Effector CD8-positive, alpha-beta T cell (primary cell): Measurements from ENCODE around the gene SAMD11.

Experiments used
- DNase-seq: peaks from one replicate; lab custom pipeline; 2025; lab: John Stamatoyannopoulos, UW

The SAMD11 gene

GRCh38 chr1:932776-933602, 9.3 kb downstream of the SAMD11 start:
- DNase-seq: no peak

- DNase-seq: no peak
Measured at GRCh38 chr1:933603-933940, 9.8 kb downstream of the SAMD11 start.

- no peak for DNase-seq
Measured at GRCh38 chr1:934991-935750, 11.4 kb downstream of the SAMD11 start.

GRCh38 chr1:935751-936231, 12.1 kb downstream of the SAMD11 start:
- DNase-seq: no peak

- DNase-seq: no peak
Measured at GRCh38 chr1:936348-937264, 12.9 kb downstream of the SAMD11 start.

GRCh38 chr1:937521-937920, 13.8 kb downstream of the SAMD11 start:
- DNase-seq: no peak

- DNase-seq: no peak
Measured at GRCh38 chr1:938088-938683, 14.5 kb downstream of the SAMD11 start.

GRCh38 chr1:938711-939489, 15.2 kb downstream of the SAMD11 start:
- DNase-seq: no peak

- no peak for DNase-seq
Measured at GRCh38 chr1:939511-940106, 15.9 kb downstream of the SAMD11 start.

- no peak for DNase-seq
Measured at GRCh38 chr1:940107-941014, 16.6 kb downstream of the SAMD11 start.

- no peak for DNase-seq
Measured at GRCh38 chr1:941015-941587, 17.4 kb downstream of the SAMD11 start.

GRCh38 chr1:941588-942383, 18.1 kb downstream of the SAMD11 start:
- no peak for DNase-seq

- DNase-seq: no peak
Measured at GRCh38 chr1:942411-942821, 18.7 kb downstream of the SAMD11 start.

GRCh38 chr1:942864-943533, 19.3 kb downstream of the SAMD11 start:
- no peak for DNase-seq

- no peak for DNase-seq
Measured at GRCh38 chr1:943545-944340, 20.0 kb downstream of the SAMD11 start.
